EL (cell line): ENCODE measurements around the gene POLN.
A peak's percentile ranks its signal among the peaks of the same experiment; 100 is the strongest.

ENCODE experiments used
- DNase-seq: peaks from one replicate; pipeline ENCODE4 v3.0.0-alpha.2; 2016

Gene POLN

DNA sequence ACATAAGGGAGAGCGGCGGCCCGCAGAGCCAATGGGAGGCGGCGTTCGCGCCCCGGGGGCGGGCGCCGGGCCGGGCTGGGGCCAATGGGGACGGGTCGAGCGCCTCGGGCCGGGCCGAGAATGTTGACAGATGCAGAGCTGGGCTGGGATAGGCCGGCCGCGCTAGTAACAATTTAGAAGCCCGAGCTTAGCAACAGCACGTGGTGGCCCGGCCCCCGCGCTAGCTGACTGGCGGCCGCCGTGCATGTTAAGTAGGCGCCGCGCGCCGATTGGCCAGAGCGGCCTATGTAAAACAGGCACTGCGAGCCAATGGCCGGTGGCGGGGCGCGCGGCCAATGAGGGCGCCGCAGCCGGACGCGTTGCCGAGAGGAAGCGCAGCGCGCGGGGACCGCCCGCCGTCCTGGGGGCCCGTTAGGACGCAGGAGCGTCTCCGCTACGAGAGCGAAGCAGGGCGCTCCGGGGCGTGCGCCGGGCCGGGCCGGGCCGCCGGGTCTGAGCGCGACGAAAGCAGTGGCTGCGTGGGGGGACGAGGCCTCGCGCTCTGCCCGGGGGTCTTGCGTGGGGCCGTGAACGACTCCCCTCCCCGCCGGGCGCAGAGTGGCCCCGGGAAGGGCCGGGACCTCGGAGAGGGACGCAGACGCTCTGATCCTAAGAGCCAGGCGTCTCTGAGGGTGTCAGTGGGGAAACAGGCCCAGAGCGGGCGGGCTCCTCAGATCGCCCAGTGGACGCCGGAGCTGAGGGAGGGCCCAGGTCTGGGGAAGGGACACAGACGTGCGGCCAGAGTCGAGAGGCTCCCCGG lies 20.4 kb upstream of the POLN start:
- peak; percentile 99 for DNase-seq

GRCh38 chr4:2261853-2262144 lies 19.9 kb upstream of the POLN start, which contains the start of gene MXD4:
Gene MXD4 (minus strand): TSS chr4:2262109. CDS start chr4:2261980, 129 bp downstream.
- no peak for DNase-seq

GRCh38 chr4:2261110-2261852 lies 19.4 kb upstream of the POLN start:
- DNase-seq, result peak; percentile 53

DNA sequence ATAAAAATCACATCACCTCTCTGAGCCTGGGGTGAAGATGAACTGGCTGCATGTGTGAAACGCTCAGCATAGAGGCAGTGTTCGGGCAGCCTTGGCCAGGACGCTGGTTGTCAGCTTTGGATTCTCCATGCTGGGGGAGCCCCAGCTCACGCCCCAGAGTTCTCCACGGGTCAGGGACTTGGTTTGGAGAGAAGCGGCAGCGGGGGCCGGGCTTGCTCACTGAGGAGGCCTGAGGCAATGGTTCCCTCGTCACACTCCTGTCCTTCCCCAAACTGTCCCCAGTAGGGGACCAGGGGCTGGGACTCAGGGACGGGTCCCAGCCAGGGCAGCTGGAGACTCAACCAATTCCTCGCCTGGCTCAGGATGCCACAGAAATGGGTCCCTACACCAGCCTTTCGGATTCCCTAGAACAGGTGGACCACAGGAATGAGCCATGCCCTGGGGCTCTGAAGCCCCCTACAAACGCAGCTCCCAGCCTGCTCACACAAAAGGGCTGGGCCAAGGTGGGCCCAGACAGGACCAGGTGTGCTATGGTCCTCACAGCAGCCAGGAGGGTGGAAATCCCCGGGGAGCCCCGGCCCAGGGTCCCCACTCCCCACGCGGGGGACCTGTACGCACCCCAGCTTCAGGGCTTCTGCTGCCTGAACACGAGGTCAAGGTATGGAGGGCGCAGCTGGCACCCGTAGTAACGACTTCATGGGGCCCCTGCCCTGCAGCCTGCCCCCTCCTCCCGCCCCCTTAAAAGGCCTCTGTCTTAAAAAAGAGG lies 18.6 kb upstream of the POLN start:
- no peak for DNase-seq

- DNase-seq, result no peak
Observed at GRCh38 chr4:2259541-2260343, 17.8 kb upstream of the POLN start.

DNA sequence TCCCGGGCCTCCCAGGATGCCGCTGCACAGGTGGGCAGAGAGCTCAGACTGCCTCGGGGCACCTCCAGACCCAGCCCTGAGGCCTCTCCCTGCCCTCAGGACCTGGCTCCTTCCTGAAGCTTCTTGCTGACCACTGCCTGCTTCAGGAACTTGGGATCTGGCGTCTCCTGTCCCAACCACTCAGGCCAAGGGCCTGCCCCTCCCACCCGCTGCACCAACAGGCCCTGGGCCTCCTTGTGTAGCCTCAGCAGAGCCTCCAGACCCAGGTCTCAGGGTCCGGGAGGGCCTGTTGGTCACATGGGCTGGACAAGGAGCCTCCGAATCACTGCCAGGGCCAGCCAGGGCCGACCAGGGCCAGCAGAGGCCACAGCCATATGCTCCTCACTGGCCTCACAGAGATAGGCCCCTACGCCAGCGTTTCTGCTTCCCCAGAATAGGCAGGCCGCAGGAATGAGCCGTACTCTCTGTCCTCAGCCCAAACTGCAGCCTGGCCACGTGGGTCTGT lies 17.2 kb upstream of the POLN start:
- no peak for DNase-seq

- DNase-seq, result no peak
Observed at GRCh38 chr4:2258091-2259035, 16.4 kb upstream of the POLN start.

- no peak for DNase-seq
Observed at GRCh38 chr4:2257361-2258081, 15.6 kb upstream of the POLN start.

DNA sequence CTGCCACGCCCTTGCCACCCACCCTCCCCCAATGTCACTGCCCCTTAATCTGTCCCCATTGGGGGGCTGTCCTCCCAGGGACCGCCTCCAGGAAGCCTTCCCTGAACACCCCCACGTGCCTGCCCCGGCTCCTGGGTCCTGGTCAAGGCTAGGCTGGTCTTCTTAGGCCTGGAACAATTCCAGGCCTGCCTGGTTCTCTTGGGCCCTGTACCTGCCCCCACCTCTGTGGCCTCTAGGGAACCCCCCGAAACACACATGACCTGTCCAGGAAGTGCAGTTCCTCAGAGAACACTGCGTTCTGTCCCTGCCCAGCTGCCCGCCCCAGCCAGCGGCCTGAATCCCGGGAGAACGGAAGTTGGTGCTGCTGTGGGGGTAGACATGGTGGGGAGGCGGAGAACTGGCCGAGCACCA lies 14.9 kb upstream of the POLN start:
- DNase-seq, result no peak

GRCh38 chr4:2256156-2256731 lies 14.3 kb upstream of the POLN start:
- no peak for DNase-seq

DNA sequence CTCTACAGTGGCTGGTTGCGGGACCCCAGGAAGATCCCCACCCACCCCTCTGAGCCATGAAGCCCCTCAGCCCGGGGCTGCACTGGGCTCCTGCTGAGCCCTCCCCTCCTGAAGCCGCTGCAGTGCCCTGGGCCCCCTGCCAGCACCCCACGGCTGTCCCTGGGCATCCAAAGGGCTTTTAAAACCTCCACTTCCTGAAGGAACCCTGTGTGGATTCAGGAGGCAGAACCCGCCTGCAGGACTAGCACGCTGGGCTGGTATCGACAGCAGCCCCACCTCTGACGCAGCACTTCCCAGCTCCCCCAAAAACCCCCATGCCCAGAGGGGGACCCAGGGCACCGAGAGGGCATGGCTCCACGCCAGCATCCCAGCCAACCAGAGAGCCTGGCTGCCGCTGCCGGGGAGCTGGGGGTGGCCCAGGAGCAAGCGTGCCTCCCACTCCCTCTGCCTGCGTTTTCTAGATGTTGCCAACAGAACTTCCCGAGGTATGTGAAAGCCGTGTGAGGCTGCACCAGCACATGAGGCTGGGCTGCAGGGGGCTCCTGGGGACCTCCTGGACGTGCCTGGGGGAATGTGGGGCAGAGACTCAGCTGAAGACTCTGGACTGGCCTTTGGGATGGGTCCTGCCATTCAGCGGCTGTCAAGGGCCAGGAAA lies 13.7 kb upstream of the POLN start:
- no peak for DNase-seq

DNA sequence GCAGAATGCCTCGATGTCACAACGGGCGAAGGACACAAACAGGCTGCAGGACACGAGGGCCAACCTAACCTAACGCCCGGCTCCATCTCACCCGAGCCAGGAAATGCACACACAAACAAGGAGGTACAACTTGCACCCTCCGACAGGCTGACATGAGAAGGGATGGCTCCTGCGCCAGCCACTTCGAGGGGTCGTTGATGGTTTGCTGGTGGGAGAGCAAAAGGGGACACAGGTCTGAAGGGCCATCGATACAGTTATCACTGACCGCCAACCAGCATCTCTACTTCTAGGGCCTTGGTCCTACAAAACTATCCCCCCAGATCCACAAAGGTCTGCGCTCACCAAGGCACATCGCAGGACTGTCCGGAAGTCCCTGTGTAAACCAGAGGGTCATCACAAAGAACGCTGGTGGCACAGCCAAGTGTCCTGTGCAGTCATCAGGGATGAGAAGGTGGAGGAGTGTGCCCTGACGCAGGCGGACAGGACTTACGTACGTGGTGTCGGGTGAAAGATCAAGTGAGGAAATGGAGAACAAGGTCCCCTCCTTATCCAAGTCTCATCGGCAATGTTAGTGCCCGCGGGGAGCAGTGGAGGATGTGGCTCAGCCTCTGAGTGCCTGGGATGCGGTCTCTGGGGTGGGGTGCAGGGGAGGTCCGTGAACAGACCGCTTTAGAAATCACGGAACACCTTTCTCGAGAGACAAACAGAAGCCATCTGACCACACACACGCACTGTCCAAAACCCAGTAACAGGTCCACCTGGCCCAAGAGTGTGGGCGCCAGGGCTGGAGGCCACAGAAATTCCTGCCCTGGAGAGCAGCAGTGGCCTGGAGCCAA lies 13.0 kb upstream of the POLN start:
- no peak for DNase-seq

- DNase-seq, result no peak
Observed at GRCh38 chr4:2253160-2254084, 11.5 kb upstream of the POLN start.

DNA sequence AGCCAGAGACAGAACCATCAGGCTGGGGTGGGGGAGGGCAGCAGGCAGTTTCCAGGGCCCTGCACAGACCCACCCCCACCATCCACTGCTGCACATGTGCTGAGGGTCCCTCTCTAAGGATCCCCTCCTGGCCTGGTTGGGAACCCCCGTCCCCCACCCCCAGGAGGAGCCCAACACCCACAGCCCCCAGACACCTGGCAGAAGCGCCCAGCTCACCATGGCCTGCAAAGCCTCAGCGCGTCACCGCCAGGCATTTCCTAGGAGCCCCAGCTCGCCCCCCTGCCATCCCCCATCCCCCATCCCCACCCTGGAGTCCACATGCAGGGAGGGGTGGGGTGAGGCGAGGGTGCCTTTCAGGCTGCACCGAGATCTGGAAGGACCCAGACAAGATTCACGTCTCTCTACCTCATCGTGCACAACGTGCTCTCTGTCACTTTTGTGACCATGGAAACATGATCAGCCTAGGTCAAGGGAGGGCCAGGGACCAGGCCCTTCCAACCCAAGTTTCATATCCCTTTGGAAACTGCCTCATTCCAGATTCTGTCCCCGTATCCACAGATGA lies 10.7 kb upstream of the POLN start:
- no peak for DNase-seq

DNA sequence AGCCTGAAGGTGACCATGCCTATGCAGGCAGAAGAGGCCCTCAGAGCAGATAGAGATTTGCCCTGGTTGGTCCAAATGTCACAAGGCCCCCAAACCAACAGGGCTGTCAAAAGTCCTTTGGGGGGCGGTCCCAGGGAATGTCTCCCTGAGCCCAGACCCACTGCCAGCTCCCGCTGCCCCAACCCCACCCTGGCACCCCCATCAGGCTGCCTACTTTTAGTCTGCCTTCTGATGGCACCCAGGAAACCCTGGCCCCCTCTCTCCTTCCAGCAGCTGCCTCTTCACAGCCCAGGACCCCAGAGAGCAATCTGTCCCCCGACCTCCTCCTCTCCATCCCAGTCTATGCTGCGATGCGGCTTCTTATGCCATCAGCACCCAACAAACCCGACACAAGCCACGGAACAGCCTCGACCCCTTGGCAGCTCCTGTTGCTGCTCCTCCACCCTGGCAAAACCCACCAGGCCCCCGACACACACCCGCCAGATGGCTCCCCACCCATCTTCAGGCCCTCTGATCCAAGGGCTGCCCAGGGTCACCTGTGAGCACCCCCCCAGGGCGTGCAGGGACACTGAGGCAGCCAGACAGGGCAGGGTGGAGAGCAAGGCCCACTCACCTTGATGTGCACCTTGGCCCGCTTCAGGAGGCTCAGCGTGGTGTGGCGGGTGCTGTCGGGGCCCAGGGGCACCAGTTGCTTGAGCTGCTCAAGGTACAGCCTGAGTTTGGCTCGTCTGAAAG lies 10.0 kb upstream of the POLN start:
- no peak for DNase-seq

GRCh38 chr4:2251073-2251794 lies 9.3 kb upstream of the POLN start:
- DNase-seq, result no peak
